Measurements from ENCODE around the gene DDX4. TPM values are rescaled to one million over a fixed set of nuclear protein-coding genes. Genes with fewer than 3 reads are reported as not detected.
"Not testable (repeated sequence)": the region's sequence is repeated elsewhere in the genome, so short reads cannot be mapped to it uniquely, and the experiment has no call there.

The DDX4 gene
- total RNA-seq, 1 donor from 2014 or later, result not detected

GRCh38 chr5:55750499-55750898 lies 12.6 kb downstream of the DDX4 start:
- no peaks in the 10 kb centered on the region for H3K9me3 Mint-ChIP-seq
- DNase-seq (ENCODE audit: low spot score in 2 of 2, unreplicated experiment in 2 of 2), result no peak
- peaks cover 10% of the 10 kb centered on the region for H3K4me1 Mint-ChIP-seq
- H3K36me3 Mint-ChIP-seq, result no peaks in the 10 kb centered on the region
- H3K27ac Mint-ChIP-seq, result no peak overlapping the region
- no peak overlapping the region for H3K4me3 Mint-ChIP-seq
- TF ChIP-seq CTCF (IDR thresholded peaks at IDR 0.05; ENCODE audit: unreplicated experiment), result no peak
- no peaks in the 10 kb centered on the region for H3K27me3 Mint-ChIP-seq (ENCODE audit: low read depth)

- H3K27me3 Mint-ChIP-seq (ENCODE audit: low read depth), result no peaks in the 10 kb centered on the region
- no peak for TF ChIP-seq CTCF (IDR thresholded peaks at IDR 0.05; ENCODE audit: unreplicated experiment)
- H3K27ac Mint-ChIP-seq, result no peak overlapping the region
- H3K36me3 Mint-ChIP-seq, result no peaks in the 10 kb centered on the region
- no peak for DNase-seq (ENCODE audit: low spot score in 2 of 2, unreplicated experiment in 2 of 2)
- H3K4me3 Mint-ChIP-seq, result no peak overlapping the region
- no peaks in the 10 kb centered on the region for H3K4me1 Mint-ChIP-seq
- no peaks in the 10 kb centered on the region for H3K9me3 Mint-ChIP-seq
These were observed 20.4 kb downstream of the DDX4 start for GRCh38 chr5:55758231-55758630.

GRCh38 chr5:55758714-55759113 lies 20.9 kb downstream of the DDX4 start:
- no peaks in the 10 kb centered on the region for H3K27me3 Mint-ChIP-seq (ENCODE audit: low read depth)
- no peak overlapping the region for H3K27ac Mint-ChIP-seq
- H3K9me3 Mint-ChIP-seq, result no peaks in the 10 kb centered on the region
- TF ChIP-seq CTCF (IDR thresholded peaks at IDR 0.05; ENCODE audit: unreplicated experiment), result no peak
- no peak overlapping the region for H3K4me3 Mint-ChIP-seq
- no peak for DNase-seq (ENCODE audit: low spot score in 2 of 2, unreplicated experiment in 2 of 2)
- no peaks in the 10 kb centered on the region for H3K4me1 Mint-ChIP-seq
- H3K36me3 Mint-ChIP-seq, result no peaks in the 10 kb centered on the region

- H3K4me1 Mint-ChIP-seq; H3K27me3 Mint-ChIP-seq (ENCODE audit: low read depth); H3K4me3 Mint-ChIP-seq; H3K27ac Mint-ChIP-seq; H3K36me3 Mint-ChIP-seq; H3K9me3 Mint-ChIP-seq; DNase-seq (ENCODE audit: low spot score in 2 of 2, unreplicated experiment in 2 of 2): not testable (repeated sequence)
These were observed 23.9 kb downstream of the DDX4 start for GRCh38 chr5:55761721-55762120.

- Mint-ChIP-seq H3K27ac (no peak overlapping the region), H3K27me3 (ENCODE audit: low read depth) (no peaks in the 10 kb centered on the region)
These were observed 26.0 kb downstream of the DDX4 start for GRCh38 chr5:55763746-55764420.

GRCh38 chr5:55768279-55768678 lies 30.4 kb downstream of the DDX4 start:
- no peak for TF ChIP-seq CTCF (IDR thresholded peaks at IDR 0.05; ENCODE audit: unreplicated experiment)
- no peak for DNase-seq (ENCODE audit: low spot score in 2 of 2, unreplicated experiment in 2 of 2)
- Mint-ChIP-seq H3K4me1 (peaks cover 3% of the 10 kb centered on the region), H3K27me3 (ENCODE audit: low read depth) (no peaks in the 10 kb centered on the region), H3K27ac (no peak overlapping the region), H3K9me3 (peaks cover 4% of the 10 kb centered on the region), H3K4me3 (no peak overlapping the region), H3K36me3 (no peaks in the 10 kb centered on the region)

More at GRCh38 chr5:55763746-55764420, 26.0 kb downstream of the DDX4 start:
- TF ChIP-seq CTCF (IDR thresholded peaks at IDR 0.05; ENCODE audit: unreplicated experiment), result no peak
- H3K9me3 Mint-ChIP-seq, result no peaks in the 10 kb centered on the region
- peaks cover 3% of the 10 kb centered on the region for H3K4me1 Mint-ChIP-seq
- H3K4me3 Mint-ChIP-seq, result no peak overlapping the region
- no peaks in the 10 kb centered on the region for H3K36me3 Mint-ChIP-seq
- DNase-seq (ENCODE audit: low spot score in 2 of 2, unreplicated experiment in 2 of 2), result no peak
